DMS153 (cell line): ENCODE measurements around the gene TRMT112.

Experiments
- DNase-seq: peaks from one replicate; lab custom pipeline; 2025; lab: John Stamatoyannopoulos, UW

Gene TRMT112

DNA sequence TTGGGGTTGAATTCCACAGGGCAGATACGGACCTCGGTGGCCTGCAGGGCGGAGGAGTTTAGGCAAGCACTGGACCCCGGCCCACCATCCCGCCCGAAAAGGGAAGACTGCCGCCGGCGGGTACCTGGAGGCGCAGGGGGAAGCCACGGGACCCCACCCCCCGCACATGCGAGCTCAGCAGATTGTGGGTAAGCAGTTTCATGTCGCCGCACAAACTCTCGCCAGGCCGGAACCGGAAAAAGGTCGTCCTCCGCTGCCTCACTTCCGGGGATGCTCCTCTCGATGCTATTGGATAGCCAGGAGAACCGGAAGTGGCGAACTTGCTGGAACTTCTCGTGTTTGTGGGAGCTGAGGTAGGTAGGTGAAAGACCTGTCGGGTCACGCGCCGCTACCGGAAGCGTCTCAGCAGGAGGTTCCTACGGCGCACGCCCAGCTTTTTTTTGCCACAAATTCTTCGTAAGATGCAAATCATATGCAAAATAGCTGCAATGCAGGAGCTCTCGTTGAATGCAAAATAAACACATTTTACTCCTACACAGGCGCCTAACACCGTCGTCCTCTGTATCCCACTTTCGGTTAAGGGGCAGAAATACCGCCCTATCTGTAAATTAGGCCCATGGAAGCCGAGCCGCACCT is at the start of gene TRMT112:
Gene TRMT112 (minus strand): TSS at position 235 of the 636 bp plus-strand sequence. CDS start 33 bp downstream, at position 202.
- DNase-seq: peak; percentile 98

GRCh38 chr11:64366751-64367150 is 49.4 kb upstream of the TRMT112 start:
- no peak for DNase-seq

DNA sequence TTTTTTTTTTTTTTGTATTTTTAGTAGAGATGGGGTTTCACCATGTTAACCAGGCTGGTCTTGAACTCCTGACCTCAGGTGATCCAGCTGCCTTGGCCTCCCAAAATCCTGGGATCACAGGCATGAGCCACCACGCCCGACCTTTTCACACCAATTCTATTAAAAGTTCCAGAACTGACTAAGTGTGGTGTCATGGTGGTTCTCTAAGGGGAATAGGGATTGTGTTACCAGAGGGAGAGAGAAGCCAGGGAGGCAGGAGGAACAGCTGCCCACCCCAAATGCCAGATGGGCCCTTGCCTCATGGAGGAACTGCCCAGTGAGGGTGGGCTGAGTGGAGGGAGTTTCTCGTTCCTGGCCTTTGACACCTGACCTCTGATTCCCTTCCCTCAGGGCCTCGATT is 47.6 kb upstream of the TRMT112 start:
- DNase-seq: no peak

DNA sequence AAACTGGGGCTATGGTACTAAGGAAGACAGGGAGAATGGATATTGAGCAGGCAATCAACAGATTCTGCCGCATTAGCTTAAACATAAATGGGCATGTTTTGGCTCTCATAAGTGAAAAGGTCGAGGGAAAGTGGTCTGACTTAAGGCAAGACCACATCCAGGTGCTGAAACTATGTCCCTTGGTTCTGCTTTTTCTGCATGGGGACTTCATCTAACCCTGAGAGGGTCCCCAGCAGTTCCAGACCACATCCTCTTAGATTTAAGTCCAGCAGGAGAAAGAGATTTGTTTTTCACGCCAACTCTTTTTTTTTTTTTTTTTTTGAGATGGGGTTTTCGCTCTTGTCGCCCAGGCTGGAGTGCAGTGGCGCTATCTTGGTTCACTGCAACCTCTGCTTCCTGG is 47.1 kb upstream of the TRMT112 start:
- no peak for DNase-seq

DNA sequence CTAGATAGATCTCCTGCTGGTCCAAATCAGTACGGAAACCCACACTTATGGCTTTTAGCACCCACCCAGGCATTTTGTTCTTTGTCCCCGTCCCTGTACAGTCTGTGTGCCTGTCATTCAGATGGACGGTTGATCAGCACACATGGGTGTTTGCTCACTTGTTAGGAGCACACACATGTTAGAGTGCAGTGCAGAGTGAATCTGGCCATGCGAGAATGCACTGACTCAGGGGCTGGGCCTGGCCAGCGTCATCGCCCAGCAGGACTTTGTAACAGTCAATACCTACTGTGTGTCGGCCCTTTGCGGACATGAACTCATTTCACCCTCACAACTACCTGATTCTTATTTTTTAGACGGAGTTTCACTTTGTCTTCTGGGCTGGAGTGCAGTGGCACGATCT is 45.0 kb upstream of the TRMT112 start:
- DNase-seq: no peak

GRCh38 chr11:64361659-64362058 is 44.3 kb upstream of the TRMT112 start:
- DNase-seq: no peak

DNA sequence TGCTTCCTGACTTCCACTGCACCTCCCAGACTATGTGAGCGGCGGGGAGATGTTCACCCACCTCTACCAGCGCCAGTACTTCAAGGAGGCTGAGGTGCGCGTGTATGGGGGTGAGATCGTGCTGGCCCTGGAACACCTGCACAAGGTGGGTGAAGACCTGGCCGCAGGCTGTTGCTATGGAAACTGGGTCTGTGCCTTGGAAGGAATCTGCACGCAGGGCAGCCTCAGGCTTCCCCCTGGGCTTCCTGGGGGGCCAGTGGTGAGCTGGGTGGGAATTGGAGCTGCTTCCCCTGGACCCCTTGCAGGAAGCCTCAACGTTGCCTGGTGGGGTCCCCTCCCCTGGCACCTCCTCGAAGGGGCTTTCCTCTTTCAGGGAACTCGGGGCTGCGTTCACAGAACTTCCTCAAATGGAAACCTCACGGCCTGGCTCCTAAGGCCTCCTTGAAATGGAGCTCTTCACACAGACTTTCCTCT is 43.1 kb upstream of the TRMT112 start:
- DNase-seq: no peak

DNA sequence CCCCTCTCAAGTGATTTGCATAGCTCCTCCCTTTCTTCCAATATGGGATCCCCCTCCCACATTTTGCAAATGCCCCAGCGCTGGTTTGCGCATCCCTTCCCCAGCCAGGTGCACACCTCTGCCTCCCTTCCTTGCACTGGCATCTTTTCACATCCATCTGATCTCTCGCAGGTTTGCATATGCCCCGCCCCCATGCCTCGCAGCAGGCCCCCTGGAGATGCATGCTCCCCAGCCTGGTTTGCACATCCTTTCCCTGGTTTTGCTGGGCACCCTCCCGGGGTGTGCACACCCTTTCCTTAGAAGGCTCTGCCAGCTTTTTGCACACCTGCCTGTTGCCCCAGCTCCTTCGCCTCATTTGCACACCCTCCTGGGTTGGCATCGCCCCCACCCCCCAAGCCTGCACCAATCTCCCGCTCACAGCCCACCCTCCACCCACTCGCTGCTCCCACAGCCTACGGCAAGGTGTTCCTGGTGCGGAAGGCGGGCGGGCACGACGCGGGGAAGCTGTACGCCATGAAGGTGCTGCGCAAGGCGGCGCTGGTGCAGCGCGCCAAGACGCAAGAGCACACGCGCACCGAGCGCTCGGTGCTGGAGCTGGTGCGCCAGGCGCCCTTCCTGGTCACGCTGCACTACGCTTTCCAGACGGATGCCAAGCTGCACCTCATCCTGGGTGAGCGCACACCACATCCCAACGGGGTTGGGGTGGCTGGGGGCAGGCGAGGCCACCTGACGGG is 42.5 kb upstream of the TRMT112 start:
- DNase-seq: no peak

GRCh38 chr11:64358907-64359711 is 41.8 kb upstream of the TRMT112 start, which contains the start of gene RPS6KA4:
RPS6KA4 (plus strand) TSS chr11:64359162; CDS start chr11:64359236, 74 bp downstream.
- no peak for DNase-seq

- no peak for DNase-seq
Measured at GRCh38 chr11:64358536-64358906, 41.2 kb upstream of the TRMT112 start.

- DNase-seq: no peak
Measured at GRCh38 chr11:64357904-64358535, 40.7 kb upstream of the TRMT112 start.

- DNase-seq: no peak
Measured at GRCh38 chr11:64357446-64357845, 40.1 kb upstream of the TRMT112 start.

GRCh38 chr11:64356498-64357411 is 39.4 kb upstream of the TRMT112 start:
- DNase-seq: no peak

DNA sequence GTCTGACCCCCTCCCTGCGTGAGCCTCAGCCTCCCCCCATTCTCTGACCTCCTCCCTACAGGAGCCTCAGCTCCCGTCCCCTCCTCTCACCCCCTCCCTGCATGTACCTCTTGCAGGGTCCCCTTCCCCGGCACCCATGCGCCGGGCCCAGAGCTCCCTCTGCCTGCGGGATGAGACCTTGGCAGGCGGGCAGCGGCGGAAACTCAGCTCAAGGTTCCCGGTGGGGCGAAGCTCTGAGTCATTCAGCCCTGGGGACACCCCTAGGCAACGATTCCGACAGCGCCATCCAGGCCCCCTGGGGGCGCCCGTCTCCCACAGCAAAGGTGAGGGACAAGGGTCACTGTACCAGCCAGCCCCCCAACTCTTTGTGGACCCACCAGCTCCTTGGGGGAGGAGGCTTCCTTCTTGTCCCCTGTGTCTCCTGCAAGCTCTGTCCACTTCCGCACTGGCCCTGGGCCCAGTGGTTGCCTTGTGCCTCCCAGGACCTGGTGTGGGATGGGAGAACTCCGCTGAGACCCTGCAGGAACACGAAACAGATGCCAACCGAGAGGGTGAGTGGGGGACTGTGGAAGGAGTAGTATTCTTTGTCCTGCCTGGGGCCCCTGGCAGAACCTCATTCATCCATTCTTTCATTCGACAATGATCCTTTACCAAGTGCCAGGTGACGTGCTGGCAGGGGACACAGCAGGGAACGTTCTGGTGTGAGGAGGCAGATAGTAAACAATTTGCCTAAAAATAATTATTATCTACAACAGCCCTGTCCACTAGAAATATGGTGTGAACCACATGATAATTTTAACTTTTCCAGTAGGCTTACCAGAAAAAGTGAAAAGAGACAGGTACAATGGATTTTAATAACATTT is 38.0 kb upstream of the TRMT112 start:
- DNase-seq: peak; percentile 76

- no peak for DNase-seq
Measured at GRCh38 chr11:64353715-64354506, 36.6 kb upstream of the TRMT112 start.

- DNase-seq: no peak
Measured at GRCh38 chr11:64352995-64353714, 35.8 kb upstream of the TRMT112 start.

DNA sequence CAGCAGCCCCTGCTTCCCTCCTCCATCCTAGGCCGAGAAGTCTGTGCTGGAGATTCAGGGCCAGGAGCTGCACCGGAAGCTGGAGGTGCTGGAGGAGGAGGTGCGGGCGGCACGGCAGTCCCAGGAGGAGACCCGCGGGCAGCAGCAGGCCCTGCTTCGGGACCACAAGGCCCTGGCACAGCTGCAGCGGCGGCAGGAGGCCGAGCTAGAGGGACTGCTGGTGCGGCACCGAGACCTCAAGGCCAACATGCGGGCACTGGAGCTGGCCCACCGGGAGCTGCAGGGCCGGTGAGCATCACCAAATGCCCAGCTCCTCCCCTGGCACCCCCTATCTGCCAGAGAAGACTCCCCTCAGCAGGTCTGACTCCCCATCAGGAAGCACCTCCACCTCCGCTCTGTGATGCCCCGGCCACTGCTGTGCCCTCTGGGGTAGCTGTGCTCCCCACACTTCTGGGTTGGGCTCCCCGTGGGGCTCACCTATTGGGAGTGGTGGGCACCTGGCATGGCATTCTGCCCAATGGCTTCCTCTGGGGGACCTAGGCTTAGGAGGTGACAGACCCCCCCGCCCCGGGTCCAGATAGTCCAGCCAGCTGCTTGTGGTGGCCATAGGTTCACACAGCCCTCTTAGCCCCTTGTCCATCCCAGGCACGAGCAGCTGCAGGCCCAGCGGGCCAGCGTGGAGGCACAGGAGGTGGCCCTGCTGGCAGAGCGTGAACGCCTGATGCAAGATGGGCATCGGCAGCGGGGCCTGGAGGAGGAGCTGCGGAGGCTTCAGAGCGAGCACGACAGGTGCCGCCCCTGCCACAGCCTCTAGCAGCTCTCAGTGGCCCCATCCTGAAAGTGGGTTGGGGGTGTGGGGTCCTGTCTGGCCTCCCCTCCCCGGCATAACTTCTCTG is 35.0 kb upstream of the TRMT112 start:
- DNase-seq: no peak
